H1 (cell line): ENCODE results near the gene PRAF2.

Source experiments
- GTF2F1 ChIP-seq: IDR thresholded peaks from 2 replicates; pipeline ENCODE4 v1.6.1; 2012; ENCODE audit warnings: low read depth, low read length, improper control_type of control experiment, borderline replicate concordance
- NANOG ChIP-seq: IDR thresholded peaks from 2 replicates; pipeline ENCODE4 v1.6.1; 2011; ENCODE audit warnings: low read length, low read depth, mild to moderate bottlenecking, inconsistent platforms; ENCODE audit not compliant: insufficient read depth, poor library complexity, severe bottlenecking
- POLR2A ChIP-seq, 2 experiments: IDR thresholded peaks; 1 replicate in 1 of 2; 2 replicates in 1 of 2; pipeline ENCODE4 v1.6.1; 2011; ENCODE audit warnings: low read depth in 2 of 2, low read length in 2 of 2, mild to moderate bottlenecking in 2 of 2; ENCODE audit errors: control extremely low read depth in 1 of 2
- POLR2AphosphoS5 ChIP-seq: IDR thresholded peaks from 2 replicates; pipeline ENCODE4 v1.6.1; 2011; ENCODE audit warnings: low read depth, low read length
- SIN3A ChIP-seq, 2 experiments: IDR thresholded peaks in 1 of 2; conservative IDR thresholded peaks in 1 of 2; 2 replicates each; pipeline ENCODE4 v1.6.1; 2011 to 2012; ENCODE audit warnings: low read length in 2 of 2, improper control_type of control experiment in 1 of 2, low read depth in 1 of 2, mild to moderate bottlenecking in 1 of 2
- SP1 ChIP-seq: IDR thresholded peaks from 2 replicates; pipeline ENCODE4 v1.6.1; 2011; ENCODE audit warnings: low read depth, low read length
- TF ChIP-seq, protein P1 (sequence below): IDR thresholded peaks from 2 replicates; pipeline ENCODE4 v1.6.1; 2012; ENCODE audit warnings: low read length, inconsistent platforms
- TF ChIP-seq, protein P2 (sequence below), 3 experiments: IDR thresholded peaks; 1 replicate in 2 of 3; 2 replicates in 1 of 3; pipeline versions ENCODE4 v1.5.1 to v1.6.1; 2011; ENCODE audit warnings: low read length in 3 of 3, mild to moderate bottlenecking in 3 of 3, inconsistent platforms in 2 of 3, low read depth in 1 of 3, moderate library complexity in 1 of 3; ENCODE audit not compliant: insufficient read depth in 1 of 3; ENCODE audit errors: control extremely low read depth in 1 of 3

DNA sequence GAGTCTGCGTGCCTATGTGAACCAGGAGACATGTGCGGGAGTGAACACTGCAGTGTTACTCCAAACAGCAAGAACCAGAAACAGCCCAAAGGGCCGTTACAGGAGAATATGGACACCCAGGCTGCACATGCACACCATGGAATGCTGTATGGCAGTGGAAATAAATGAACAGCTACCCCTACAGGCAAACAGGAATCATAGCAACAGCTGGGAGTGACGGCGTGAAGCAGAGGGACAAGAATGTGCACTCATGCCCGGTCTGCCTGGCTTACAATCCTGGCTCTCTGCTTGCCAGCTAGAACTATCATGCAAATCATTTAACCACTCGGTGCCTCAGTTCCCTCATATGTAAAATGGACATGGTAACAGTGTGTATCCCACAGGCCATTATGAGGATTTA lies 33.1 kb upstream of the PRAF2 start:
- TF ChIP-seq, protein P1, sequence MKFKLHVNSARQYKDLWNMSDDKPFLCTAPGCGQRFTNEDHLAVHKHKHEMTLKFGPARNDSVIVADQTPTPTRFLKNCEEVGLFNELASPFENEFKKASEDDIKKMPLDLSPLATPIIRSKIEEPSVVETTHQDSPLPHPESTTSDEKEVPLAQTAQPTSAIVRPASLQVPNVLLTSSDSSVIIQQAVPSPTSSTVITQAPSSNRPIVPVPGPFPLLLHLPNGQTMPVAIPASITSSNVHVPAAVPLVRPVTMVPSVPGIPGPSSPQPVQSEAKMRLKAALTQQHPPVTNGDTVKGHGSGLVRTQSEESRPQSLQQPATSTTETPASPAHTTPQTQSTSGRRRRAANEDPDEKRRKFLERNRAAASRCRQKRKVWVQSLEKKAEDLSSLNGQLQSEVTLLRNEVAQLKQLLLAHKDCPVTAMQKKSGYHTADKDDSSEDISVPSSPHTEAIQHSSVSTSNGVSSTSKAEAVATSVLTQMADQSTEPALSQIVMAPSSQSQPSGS = no peak
- no peak for TF ChIP-seq POLR2A (IDR thresholded peaks at IDR 0.05; ENCODE audit: control extremely low read depth in 1 of 2, low read depth in 2 of 2, low read length in 2 of 2)
- no peak for TF ChIP-seq SIN3A (conservative IDR thresholded peaks at IDR 0.05 in 1 of 2, IDR thresholded peaks at IDR 0.05 in 1 of 2; ENCODE audit: low read depth in 1 of 2, low read length in 2 of 2)
- TF ChIP-seq, protein P2, sequence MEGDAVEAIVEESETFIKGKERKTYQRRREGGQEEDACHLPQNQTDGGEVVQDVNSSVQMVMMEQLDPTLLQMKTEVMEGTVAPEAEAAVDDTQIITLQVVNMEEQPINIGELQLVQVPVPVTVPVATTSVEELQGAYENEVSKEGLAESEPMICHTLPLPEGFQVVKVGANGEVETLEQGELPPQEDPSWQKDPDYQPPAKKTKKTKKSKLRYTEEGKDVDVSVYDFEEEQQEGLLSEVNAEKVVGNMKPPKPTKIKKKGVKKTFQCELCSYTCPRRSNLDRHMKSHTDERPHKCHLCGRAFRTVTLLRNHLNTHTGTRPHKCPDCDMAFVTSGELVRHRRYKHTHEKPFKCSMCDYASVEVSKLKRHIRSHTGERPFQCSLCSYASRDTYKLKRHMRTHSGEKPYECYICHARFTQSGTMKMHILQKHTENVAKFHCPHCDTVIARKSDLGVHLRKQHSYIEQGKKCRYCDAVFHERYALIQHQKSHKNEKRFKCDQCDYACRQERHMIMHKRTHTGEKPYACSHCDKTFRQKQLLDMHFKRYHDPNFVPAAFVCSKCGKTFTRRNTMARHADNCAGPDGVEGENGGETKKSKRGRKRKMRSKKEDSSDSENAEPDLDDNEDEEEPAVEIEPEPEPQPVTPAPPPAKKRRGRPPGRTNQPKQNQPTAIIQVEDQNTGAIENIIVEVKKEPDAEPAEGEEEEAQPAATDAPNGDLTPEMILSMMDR (IDR thresholded peaks at IDR 0.05; ENCODE audit: control extremely low read depth in 1 of 3, insufficient read depth in 1 of 3, low read depth in 1 of 3, low read length in 3 of 3) = peak; percentile 22 to 57 (median 41); a peak in 3 of 4 replicates
- no peak for TF ChIP-seq POLR2AphosphoS5
- no peak for TF ChIP-seq SP1
- no peak for TF ChIP-seq GTF2F1
- no peak for TF ChIP-seq NANOG
